ENCODE data around the gene COL6A2. TPM values are rescaled to one million over a fixed set of nuclear protein-coding genes. Genes with fewer than 3 reads are reported as not detected.

The COL6A2 gene
- total RNA-seq, 1 experiment from 2014 or later: 111 TPM

DNA sequence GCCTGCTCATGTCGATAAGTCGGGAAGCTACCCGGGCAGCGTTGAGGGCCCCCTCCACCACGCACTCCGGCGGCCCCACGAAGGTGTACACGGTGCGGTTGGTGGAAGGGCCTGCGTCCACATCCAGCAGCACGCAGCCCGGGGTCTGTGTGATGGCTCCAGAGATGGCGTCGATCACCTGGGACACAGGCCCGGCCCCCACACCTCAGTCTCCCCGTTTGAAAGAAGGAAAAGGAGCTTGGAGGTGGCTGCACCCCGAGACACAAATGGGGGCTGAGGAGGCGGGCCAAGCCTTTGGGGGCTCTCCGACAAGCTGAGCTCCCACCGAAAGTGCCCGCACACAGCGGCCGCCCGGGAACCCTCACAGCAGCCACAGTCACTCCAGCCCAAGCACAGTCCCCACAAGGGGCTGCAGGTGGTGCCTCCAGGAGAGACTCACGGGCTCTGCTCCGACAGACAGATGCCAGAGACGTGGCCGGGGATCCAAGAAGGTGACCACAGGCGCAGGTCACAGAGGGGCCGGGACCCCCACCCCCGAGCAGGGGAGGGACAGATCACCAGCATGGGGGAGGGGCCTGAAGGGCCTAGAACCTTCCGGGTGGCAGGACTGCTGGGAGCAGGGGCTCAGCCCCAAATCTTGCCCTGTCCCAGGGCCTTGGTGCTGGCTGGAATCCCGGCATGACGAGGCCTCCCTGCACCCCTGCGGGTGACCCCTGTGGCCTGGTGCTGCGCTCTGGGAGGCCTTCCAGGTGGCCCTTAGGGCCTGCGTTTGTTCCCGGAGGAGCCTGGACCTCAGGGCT, 56.4 kb downstream of the COL6A2 start:
- DNase-seq (ENCODE audit: low spot score) (no peak), ATAC-seq (no peak)
- H3K4me1 Mint-ChIP-seq: peaks cover 9% of the 10 kb centered on the region
- CTCF ChIA-PET: interaction anchor here (0.8 to 2.6 kb wide), 4 partner anchors 12 to 131 kb away, joined by 3 to 57 read pairs (median 3); partner anchors contain the start of genes LSS and MCM3AP
- no peaks in the 10 kb centered on the region for H3K36me3 Mint-ChIP-seq
- H3K9me3 Mint-ChIP-seq: no peaks in the 10 kb centered on the region
- peak overlapping the region; percentile 45; the same call in 1 of the 2 replicates for H3K27ac Mint-ChIP-seq
- POLR2A ChIA-PET: interaction anchor here (0.6 kb wide), 1 partner anchor 221 kb away, joined by 3 read pairs; no protein-coding TSS in a partner anchor
- TF ChIP-seq ZNF317 (CRISPR knock-in tag; IDR thresholded peaks at IDR 0.05; ENCODE audit: borderline replicate concordance, low read depth) (no peak), JUN (CRISPR knock-in tag; IDR thresholded peaks at IDR 0.05) (no peak), ZNF396 (CRISPR knock-in tag; IDR thresholded peaks at IDR 0.05; ENCODE audit: borderline replicate concordance) (no peak), ZNF121 (CRISPR knock-in tag; IDR thresholded peaks at IDR 0.05) (no peak), NFYB (CRISPR knock-in tag; conservative IDR thresholded peaks at IDR 0.05; ENCODE audit: low read depth) (no peak), CDX4 (CRISPR knock-in tag; IDR thresholded peaks at IDR 0.05; ENCODE audit: borderline replicate concordance) (no peak), OVOL2 (CRISPR knock-in tag; IDR thresholded peaks at IDR 0.05; ENCODE audit: borderline replicate concordance) (no peak), ATF1 (CRISPR knock-in tag; IDR thresholded peaks at IDR 0.05) (no peak), USF2 (CRISPR knock-in tag; IDR thresholded peaks at IDR 0.05) (no peak), ZNF138 (CRISPR knock-in tag; conservative IDR thresholded peaks at IDR 0.05) (no peak), CREM (CRISPR knock-in tag; IDR thresholded peaks at IDR 0.05) (no peak), PREB (CRISPR knock-in tag; IDR thresholded peaks at IDR 0.05; ENCODE audit: borderline replicate concordance) (no peak), ZBTB21 (CRISPR knock-in tag; IDR thresholded peaks at IDR 0.05; ENCODE audit: borderline replicate concordance) (no peak), NFATC4 (CRISPR knock-in tag; IDR thresholded peaks at IDR 0.05) (no peak), ZNF263 (CRISPR knock-in tag; IDR thresholded peaks at IDR 0.05; ENCODE audit: low read depth) (no peak), E2F1 (CRISPR knock-in tag; IDR thresholded peaks at IDR 0.05) (no peak)
- TF ChIP-seq, protein P1, sequence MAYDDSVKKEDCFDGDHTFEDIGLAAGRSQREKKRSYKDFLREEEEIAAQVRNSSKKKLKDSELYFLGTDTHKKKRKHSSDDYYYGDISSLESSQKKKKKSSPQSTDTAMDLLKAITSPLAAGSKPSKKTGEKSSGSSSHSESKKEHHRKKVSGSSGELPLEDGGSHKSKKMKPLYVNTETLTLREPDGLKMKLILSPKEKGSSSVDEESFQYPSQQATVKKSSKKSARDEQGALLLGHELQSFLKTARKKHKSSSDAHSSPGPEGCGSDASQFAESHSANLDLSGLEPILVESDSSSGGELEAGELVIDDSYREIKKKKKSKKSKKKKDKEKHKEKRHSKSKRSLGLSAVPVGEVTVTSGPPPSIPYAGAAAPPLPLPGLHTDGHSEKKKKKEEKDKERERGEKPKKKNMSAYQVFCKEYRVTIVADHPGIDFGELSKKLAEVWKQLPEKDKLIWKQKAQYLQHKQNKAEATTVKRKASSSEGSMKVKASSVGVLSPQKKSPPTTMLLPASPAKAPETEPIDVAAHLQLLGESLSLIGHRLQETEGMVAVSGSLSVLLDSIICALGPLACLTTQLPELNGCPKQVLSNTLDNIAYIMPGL (CRISPR knock-in tag; IDR thresholded peaks at IDR 0.05): no peak
- TF ChIP-seq, protein P2, sequence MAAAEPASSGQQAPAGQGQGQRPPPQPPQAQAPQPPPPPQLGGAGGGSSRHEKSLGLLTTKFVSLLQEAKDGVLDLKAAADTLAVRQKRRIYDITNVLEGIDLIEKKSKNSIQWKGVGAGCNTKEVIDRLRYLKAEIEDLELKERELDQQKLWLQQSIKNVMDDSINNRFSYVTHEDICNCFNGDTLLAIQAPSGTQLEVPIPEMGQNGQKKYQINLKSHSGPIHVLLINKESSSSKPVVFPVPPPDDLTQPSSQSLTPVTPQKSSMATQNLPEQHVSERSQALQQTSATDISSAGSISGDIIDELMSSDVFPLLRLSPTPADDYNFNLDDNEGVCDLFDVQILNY (CRISPR knock-in tag; IDR thresholded peaks at IDR 0.05): no peak
- TF ChIP-seq, protein P3, sequence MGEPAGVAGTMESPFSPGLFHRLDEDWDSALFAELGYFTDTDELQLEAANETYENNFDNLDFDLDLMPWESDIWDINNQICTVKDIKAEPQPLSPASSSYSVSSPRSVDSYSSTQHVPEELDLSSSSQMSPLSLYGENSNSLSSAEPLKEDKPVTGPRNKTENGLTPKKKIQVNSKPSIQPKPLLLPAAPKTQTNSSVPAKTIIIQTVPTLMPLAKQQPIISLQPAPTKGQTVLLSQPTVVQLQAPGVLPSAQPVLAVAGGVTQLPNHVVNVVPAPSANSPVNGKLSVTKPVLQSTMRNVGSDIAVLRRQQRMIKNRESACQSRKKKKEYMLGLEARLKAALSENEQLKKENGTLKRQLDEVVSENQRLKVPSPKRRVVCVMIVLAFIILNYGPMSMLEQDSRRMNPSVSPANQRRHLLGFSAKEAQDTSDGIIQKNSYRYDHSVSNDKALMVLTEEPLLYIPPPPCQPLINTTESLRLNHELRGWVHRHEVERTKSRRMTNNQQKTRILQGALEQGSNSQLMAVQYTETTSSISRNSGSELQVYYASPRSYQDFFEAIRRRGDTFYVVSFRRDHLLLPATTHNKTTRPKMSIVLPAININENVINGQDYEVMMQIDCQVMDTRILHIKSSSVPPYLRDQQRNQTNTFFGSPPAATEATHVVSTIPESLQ (CRISPR knock-in tag; IDR thresholded peaks at IDR 0.05): no peak
- no peaks in the 10 kb centered on the region for H3K27me3 Mint-ChIP-seq (ENCODE audit: low read depth)
- H3K4me3 Mint-ChIP-seq: no peak overlapping the region
